Heart left ventricle (tissue), 13 donors: ENCODE measurements around the gene PSKH1.

ENCODE experiments used
- POLR2A ChIP-seq, 2 donors: fragments of 450-650 bp; IDR thresholded peaks; one replicate each; pipeline ENCODE4 v1.6.1; 2017; ENCODE audit warnings: antibody characterized with exemption in 2 of 2, mild to moderate bottlenecking in 2 of 2, moderate library complexity in 2 of 2
- TF ChIP-seq, protein P1 (sequence below), 12 donors: fragments of 200-600 bp; sonication (generic) in 4 of 12; IDR thresholded peaks; one replicate each; pipeline versions ENCODE4 v1.5.0 to v1.8.0; 2018 to 2022; ENCODE audit warnings: antibody characterized with exemption in 12 of 12, mild to moderate bottlenecking in 5 of 12
- donor health status: ischemic (EF 13 %, LVEDD 7.1; RV severe dilation, severe dysfunction).
- donor health status: DM: no; HTN: yes; CAD: no.
- donor health status: DM: no; HTN: no; CAD: no.
- donor health status: ischemic (EF 25% LVEDD 6.9; RV normal size, moderate dysfunction).
- donor health status: ischemic (EF 25% LVEDD 5.7; RV mildly dilated, moderate dysfunction).
- donor health status: ischemic (EF 35%, LVEDD 5.7; RV mildly dilated, moderate dysfunction).
- donor health status: nonischemic (EF 11% LVEDD 7.7; RV severe dilation, severe dysfunction).
- donor health status: DM: yes; HTN: yes; CAD: no.
- donor health status: PGD.
- donor health status: ischemic (EF 29% LVEDD 5.4; RV normal size, mild dysfunction).
- donor health status: nonischemic (EF 23%, LVEDD 6.1; RV moderate dilation, normal function).

DNA sequence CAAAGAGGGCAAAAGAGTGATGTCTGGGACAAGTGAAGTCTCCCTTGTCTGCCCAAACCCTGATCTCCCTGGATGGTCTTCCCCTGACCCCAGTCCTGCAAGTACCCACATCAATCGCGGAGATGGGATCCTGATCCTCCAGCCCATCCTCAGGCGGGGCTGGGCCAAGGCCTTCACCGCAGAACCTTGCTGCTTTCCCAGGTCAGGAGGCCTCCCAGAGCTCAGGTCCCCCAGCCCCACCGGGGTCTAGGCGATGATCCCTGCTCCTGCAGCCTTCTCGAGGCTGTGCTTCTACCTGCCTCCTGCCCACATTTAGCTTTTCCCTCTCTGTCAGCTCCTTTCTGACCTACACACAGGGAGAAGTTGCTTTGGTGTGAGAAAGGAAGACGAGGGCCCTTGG lies 69.1 kb downstream of the PSKH1 start:
- TF ChIP-seq POLR2A (IDR thresholded peaks at IDR 0.05): no peak
- TF ChIP-seq, protein P1, sequence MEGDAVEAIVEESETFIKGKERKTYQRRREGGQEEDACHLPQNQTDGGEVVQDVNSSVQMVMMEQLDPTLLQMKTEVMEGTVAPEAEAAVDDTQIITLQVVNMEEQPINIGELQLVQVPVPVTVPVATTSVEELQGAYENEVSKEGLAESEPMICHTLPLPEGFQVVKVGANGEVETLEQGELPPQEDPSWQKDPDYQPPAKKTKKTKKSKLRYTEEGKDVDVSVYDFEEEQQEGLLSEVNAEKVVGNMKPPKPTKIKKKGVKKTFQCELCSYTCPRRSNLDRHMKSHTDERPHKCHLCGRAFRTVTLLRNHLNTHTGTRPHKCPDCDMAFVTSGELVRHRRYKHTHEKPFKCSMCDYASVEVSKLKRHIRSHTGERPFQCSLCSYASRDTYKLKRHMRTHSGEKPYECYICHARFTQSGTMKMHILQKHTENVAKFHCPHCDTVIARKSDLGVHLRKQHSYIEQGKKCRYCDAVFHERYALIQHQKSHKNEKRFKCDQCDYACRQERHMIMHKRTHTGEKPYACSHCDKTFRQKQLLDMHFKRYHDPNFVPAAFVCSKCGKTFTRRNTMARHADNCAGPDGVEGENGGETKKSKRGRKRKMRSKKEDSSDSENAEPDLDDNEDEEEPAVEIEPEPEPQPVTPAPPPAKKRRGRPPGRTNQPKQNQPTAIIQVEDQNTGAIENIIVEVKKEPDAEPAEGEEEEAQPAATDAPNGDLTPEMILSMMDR (IDR thresholded peaks at IDR 0.05): no peak
